ENCODE measurements around the gene NRBP1.

The NRBP1 gene
- total RNA-seq: 136 to 166 (median 162) reads per million in 3 donors

GRCh38 chr2:27428213-27428977 is at the start of gene NRBP1:
Gene NRBP1 (plus strand): TSS chr2:27428631. CDS start chr2:27433274, 4,643 bp downstream.
- H3K9me3 ChIP-seq (ENCODE audit: control insufficient read depth, low read length): no peaks in the 10 kb centered on the region
- peak within 1 kb of the TSS; percentile 89 for H3K4me3 ChIP-seq (ENCODE audit: insufficient read depth, low read depth, low read length, poor library complexity, severe bottlenecking)
- peaks cover 4% of the 10 kb centered on the region for H3K36me3 ChIP-seq (ENCODE audit: control insufficient read depth, insufficient read depth, low read length)
- peak within 1 kb of the TSS; percentile 89 for H3K27ac ChIP-seq (ENCODE audit: insufficient read depth, low read length, poor library complexity, severe bottlenecking)
- no peaks in the 10 kb centered on the region for H3K27me3 ChIP-seq (replicated peaks; ENCODE audit: control insufficient read depth, insufficient read depth, low read length, poor library complexity, severe bottlenecking)
- peaks cover 25% of the 10 kb centered on the region for H3K4me1 ChIP-seq (ENCODE audit: control insufficient read depth, insufficient read depth, low read length, poor library complexity, severe bottlenecking)
- DNase-seq: peak; percentile 77 to 84 (median 82)

DNA sequence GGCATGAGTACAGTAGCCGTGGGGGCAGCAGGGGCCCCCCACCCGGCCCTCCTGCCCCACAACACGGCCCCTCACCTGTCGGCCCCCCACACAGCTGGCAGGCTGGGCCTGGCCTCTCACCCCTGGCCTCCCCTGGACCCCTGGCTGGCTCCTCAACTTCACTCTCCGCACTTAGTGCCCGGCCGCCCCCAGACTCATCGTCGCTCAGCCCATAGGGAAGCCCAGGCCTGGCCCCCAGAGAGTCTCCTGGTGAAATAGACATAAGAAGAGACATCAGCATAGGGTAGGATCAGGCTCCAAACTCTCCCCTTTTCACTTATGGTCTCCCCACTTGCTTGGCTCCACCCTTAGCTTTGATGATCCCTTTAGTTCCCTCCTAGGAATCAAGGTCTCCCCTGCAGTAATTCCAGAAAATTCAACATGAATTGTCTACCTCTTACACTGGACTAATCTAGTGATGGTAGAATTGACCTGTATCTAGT is 49.6 kb upstream of the NRBP1 start:
- peaks cover 52% of the 10 kb centered on the region for H3K36me3 ChIP-seq (ENCODE audit: control insufficient read depth, insufficient read depth, low read length)
- H3K27ac ChIP-seq (ENCODE audit: insufficient read depth, low read length, poor library complexity, severe bottlenecking): peak overlapping the region; percentile 13
- no peak for DNase-seq
- no peaks in the 10 kb centered on the region for H3K27me3 ChIP-seq (replicated peaks; ENCODE audit: control insufficient read depth, insufficient read depth, low read length, poor library complexity, severe bottlenecking)
- H3K4me3 ChIP-seq (ENCODE audit: insufficient read depth, low read depth, low read length, poor library complexity, severe bottlenecking): no peak overlapping the region
- peaks cover 14% of the 10 kb centered on the region for H3K4me1 ChIP-seq (ENCODE audit: control insufficient read depth, insufficient read depth, low read length, poor library complexity, severe bottlenecking)
- H3K9me3 ChIP-seq (ENCODE audit: control insufficient read depth, low read length): no peaks in the 10 kb centered on the region

DNA sequence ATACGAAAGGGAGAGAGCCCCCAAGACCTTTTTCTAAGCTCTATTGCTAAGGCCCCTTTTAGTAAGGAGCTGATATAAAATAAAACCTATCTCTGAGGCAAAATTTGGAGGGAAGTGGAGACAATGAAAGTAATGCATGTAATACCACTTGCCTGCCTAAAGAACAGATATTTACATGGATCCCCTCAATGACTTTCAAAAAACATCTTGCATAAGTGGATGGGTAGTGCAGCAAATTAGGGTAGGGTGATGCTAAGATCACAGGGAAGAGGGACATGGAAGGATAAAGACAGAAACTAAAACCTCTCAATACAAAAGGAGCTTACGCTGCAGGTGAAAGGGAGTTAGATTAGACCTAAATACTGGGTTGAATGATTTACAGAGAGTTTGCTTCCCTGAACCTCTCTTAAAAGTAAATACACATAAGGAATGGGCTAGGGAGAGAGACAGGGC is 49.0 kb upstream of the NRBP1 start:
- no peak for DNase-seq
- Histone ChIP-seq H3K9me3 (ENCODE audit: control insufficient read depth, low read length) (no peaks in the 10 kb centered on the region), H3K27me3 (replicated peaks; ENCODE audit: control insufficient read depth, insufficient read depth, low read length, poor library complexity, severe bottlenecking) (no peaks in the 10 kb centered on the region), H3K36me3 (ENCODE audit: control insufficient read depth, insufficient read depth, low read length) (peaks cover 53% of the 10 kb centered on the region), H3K4me3 (ENCODE audit: insufficient read depth, low read depth, low read length, poor library complexity, severe bottlenecking) (no peak overlapping the region), H3K27ac (ENCODE audit: insufficient read depth, low read length, poor library complexity, severe bottlenecking) (peak overlapping the region; percentile 69), H3K4me1 (ENCODE audit: control insufficient read depth, insufficient read depth, low read length, poor library complexity, severe bottlenecking) (peaks cover 14% of the 10 kb centered on the region)

GRCh38 chr2:27379836-27380625 is 48.4 kb upstream of the NRBP1 start:
- Histone ChIP-seq H3K4me1 (ENCODE audit: control insufficient read depth, insufficient read depth, low read length, poor library complexity, severe bottlenecking) (peaks cover 14% of the 10 kb centered on the region), H3K27me3 (replicated peaks; ENCODE audit: control insufficient read depth, insufficient read depth, low read length, poor library complexity, severe bottlenecking) (no peaks in the 10 kb centered on the region), H3K4me3 (ENCODE audit: insufficient read depth, low read depth, low read length, poor library complexity, severe bottlenecking) (peak overlapping the region; percentile 68), H3K36me3 (ENCODE audit: control insufficient read depth, insufficient read depth, low read length) (peaks cover 53% of the 10 kb centered on the region), H3K9me3 (ENCODE audit: control insufficient read depth, low read length) (no peaks in the 10 kb centered on the region), H3K27ac (ENCODE audit: insufficient read depth, low read length, poor library complexity, severe bottlenecking) (peak overlapping the region; percentile 69)
- DNase-seq: peak; percentile 37 to 50 (median 43)

- H3K27ac ChIP-seq (ENCODE audit: insufficient read depth, low read length, poor library complexity, severe bottlenecking): peak within 1 kb of the TSS; percentile 69
- H3K4me3 ChIP-seq (ENCODE audit: insufficient read depth, low read depth, low read length, poor library complexity, severe bottlenecking): peak within 1 kb of the TSS; percentile 68
- DNase-seq: peak; percentile 78 to 86 (median 80)
- no peaks in the 10 kb centered on the region for H3K9me3 ChIP-seq (ENCODE audit: control insufficient read depth, low read length)
- peaks cover 14% of the 10 kb centered on the region for H3K4me1 ChIP-seq (ENCODE audit: control insufficient read depth, insufficient read depth, low read length, poor library complexity, severe bottlenecking)
- H3K36me3 ChIP-seq (ENCODE audit: control insufficient read depth, insufficient read depth, low read length): peaks cover 53% of the 10 kb centered on the region
- no peaks in the 10 kb centered on the region for H3K27me3 ChIP-seq (replicated peaks; ENCODE audit: control insufficient read depth, insufficient read depth, low read length, poor library complexity, severe bottlenecking)
Measured at GRCh38 chr2:27380626-27381545, 47.5 kb upstream of the NRBP1 start, which contains the start of gene ZNF513. Gene ZNF513 (minus strand): TSS chr2:27380734. CDS start chr2:27380526, 208 bp downstream.

DNA sequence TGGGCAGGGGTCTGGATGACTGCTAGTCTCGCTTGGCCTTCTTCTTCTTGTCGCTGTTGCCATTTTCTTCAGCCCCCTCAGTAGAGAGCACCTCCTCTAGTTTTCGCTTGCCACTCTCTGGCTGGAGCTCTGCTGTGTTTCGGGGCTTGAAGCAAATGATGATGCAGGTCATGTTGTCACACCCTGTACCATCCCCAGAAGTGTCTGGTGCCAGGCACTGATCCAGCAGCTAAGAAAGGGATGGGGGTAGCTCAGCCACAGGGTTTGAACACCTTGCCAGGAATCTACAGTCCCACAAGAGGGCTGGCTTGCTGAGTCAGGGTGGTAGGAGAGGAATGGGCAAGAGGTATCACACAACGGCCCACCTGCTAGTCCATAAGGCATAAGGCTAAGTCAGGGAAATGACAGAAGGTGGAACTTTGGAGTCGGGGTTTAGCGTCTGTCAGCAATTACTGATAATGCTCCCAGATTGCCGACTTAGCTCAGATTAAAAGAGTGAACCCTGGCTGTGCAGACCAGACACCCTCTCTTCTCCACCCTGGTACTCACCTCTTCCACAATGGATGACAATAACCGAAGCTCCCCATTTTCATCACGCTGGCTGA is 46.8 kb upstream of the NRBP1 start:
- DNase-seq: no peak
- H3K36me3 ChIP-seq (ENCODE audit: control insufficient read depth, insufficient read depth, low read length): peaks cover 48% of the 10 kb centered on the region
- H3K9me3 ChIP-seq (ENCODE audit: control insufficient read depth, low read length): no peaks in the 10 kb centered on the region
- no peak overlapping the region for H3K4me3 ChIP-seq (ENCODE audit: insufficient read depth, low read depth, low read length, poor library complexity, severe bottlenecking)
- no peaks in the 10 kb centered on the region for H3K27me3 ChIP-seq (replicated peaks; ENCODE audit: control insufficient read depth, insufficient read depth, low read length, poor library complexity, severe bottlenecking)
- H3K4me1 ChIP-seq (ENCODE audit: control insufficient read depth, insufficient read depth, low read length, poor library complexity, severe bottlenecking): peaks cover 14% of the 10 kb centered on the region
- peak overlapping the region; percentile 69 for H3K27ac ChIP-seq (ENCODE audit: insufficient read depth, low read length, poor library complexity, severe bottlenecking)

DNA sequence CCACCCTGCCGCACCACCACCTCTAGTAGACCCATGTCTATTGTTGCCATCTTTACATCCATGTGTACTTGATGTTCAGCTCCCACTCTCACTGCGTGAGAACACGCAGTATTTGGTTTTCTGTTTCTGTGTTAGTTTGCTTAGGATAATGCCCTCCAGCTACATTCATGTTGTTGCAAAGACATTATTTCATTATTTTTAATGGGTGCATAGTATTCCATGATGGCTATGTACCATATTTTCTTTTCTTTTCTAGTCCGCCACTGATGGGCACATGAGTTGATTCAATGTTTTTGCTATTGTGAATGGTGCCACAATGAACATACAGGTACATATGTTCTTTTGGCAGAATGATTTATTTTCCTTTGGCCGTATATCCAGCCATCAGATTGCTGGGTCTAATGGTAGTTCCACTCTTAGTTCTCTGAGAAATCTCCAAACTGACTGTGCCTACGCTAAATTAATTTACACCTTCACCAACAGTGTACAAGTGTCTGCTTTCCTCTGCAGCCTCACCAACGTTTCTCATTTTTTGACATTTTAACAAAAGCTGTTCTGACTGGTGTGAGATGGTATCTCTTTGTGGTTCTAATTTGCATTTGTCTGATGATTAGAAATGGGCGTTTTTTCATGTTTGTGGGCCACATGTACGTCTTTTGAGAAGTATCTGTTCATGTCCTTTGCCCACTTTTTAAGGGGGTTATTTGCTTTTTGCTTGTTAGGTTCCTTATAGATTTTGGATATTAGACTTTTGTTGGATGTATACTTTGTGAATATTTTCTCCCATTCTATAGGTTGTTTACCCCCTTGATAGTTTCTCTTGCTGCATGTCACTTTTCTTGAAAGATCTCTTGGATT is 37.4 kb upstream of the NRBP1 start:
- Histone ChIP-seq H3K4me3 (ENCODE audit: insufficient read depth, low read depth, low read length, poor library complexity, severe bottlenecking) (no peak overlapping the region), H3K27ac (ENCODE audit: insufficient read depth, low read length, poor library complexity, severe bottlenecking) (peak overlapping the region; percentile 58)

DNA sequence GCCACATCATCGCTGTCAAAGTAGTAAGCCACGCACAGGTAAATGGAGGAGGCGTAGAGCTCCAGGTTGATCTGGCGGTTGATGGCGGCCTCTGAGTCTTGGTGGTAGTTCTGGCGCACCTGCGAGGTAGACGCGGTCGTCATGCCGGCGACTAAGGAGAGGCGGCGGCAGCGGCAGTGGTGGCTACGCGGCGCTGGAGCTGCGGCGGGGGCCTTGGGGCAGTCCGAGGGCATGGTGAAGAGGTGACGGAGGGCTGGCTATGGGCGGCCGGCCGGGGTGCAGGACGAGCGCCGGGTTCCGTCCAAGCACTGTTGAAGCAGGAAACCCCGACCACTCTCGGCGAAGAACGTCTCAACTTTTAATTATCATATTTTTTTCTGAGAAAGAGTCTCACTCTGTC is 35.2 kb upstream of the NRBP1 start:
- no peaks in the 10 kb centered on the region for H3K9me3 ChIP-seq (ENCODE audit: control insufficient read depth, low read length)
- DNase-seq: no peak
- H3K36me3 ChIP-seq (ENCODE audit: control insufficient read depth, insufficient read depth, low read length): no peaks in the 10 kb centered on the region
- peaks cover 11% of the 10 kb centered on the region for H3K4me1 ChIP-seq (ENCODE audit: control insufficient read depth, insufficient read depth, low read length, poor library complexity, severe bottlenecking)
- no peak overlapping the region for H3K27ac ChIP-seq (ENCODE audit: insufficient read depth, low read length, poor library complexity, severe bottlenecking)
- no peak overlapping the region for H3K4me3 ChIP-seq (ENCODE audit: insufficient read depth, low read depth, low read length, poor library complexity, severe bottlenecking)
- no peaks in the 10 kb centered on the region for H3K27me3 ChIP-seq (replicated peaks; ENCODE audit: control insufficient read depth, insufficient read depth, low read length, poor library complexity, severe bottlenecking)

More for the DNA sequence above, 37.4 kb upstream of the NRBP1 start:
- Histone ChIP-seq H3K36me3 (ENCODE audit: control insufficient read depth, insufficient read depth, low read length) (peaks cover 1% of the 10 kb centered on the region), H3K27me3 (replicated peaks; ENCODE audit: control insufficient read depth, insufficient read depth, low read length, poor library complexity, severe bottlenecking) (no peaks in the 10 kb centered on the region), H3K4me1 (ENCODE audit: control insufficient read depth, insufficient read depth, low read length, poor library complexity, severe bottlenecking) (peaks cover 11% of the 10 kb centered on the region), H3K9me3 (ENCODE audit: control insufficient read depth, low read length) (no peaks in the 10 kb centered on the region)
- DNase-seq: no peak

All from effector memory CD4-positive, alpha-beta T cell (primary cell).